OCI-LY3 (cell line): ENCODE data around the gene AHNAK2.

ENCODE experiments used
- H2AFZ ChIP-seq: fragments of 200-600, 300-600 bp; shearing (Covaris generic); 2 replicates; pipeline ENCODE4 v1.6.0; 2014; ENCODE audit warnings: antibody characterized with exemption, low read depth, low read length
- H3K27ac ChIP-seq: fragments of 200-600, 300-600 bp; sonication (generic); 2 replicates; pipeline ENCODE4 v1.5.1; 2014; ENCODE audit warnings: mild to moderate bottlenecking, low read length, moderate library complexity, mixed read lengths
- H3K27me3 ChIP-seq: fragments of 200-600, 300-600 bp; sonication (generic); 2 replicates; pipeline ENCODE4 v1.6.1; 2014; ENCODE audit warnings: low read depth, low read length, mixed read lengths
- H3K36me3 ChIP-seq: fragments of 200-600, 300-600 bp; sonication (generic); replicated peaks from 2 replicates; pipeline ENCODE3; 2014; ENCODE audit warnings: low read depth, low read length, mixed read lengths
- H3K4me1 ChIP-seq: fragments of 300-600, 200-600 bp; sonication (generic); 2 replicates; pipeline ENCODE4 v1.6.1; 2014; ENCODE audit warnings: low read length, mixed read lengths
- H3K4me2 ChIP-seq: fragments of 200-600, 300-600 bp; sonication (generic); 2 replicates; pipeline ENCODE4 v1.6.1; 2014; ENCODE audit warnings: low read length, mixed read lengths
- H3K4me3 ChIP-seq: fragments of 300-600, 200-600 bp; sonication (generic); 2 replicates; pipeline ENCODE4 v1.5.1; 2014; ENCODE audit warnings: antibody characterized with exemption, mild to moderate bottlenecking, low read length, moderate library complexity
- H3K79me2 ChIP-seq: fragments of 300-600, 200-600 bp; shearing (Covaris generic); 2 replicates; pipeline ENCODE4 v1.6.1; 2014; ENCODE audit warnings: mild to moderate bottlenecking, low read length, mixed read lengths
- H3K9ac ChIP-seq: fragments of 300-600, 200-600 bp; shearing (Covaris generic); 2 replicates; pipeline ENCODE4 v1.6.0; 2014; ENCODE audit warnings: mild to moderate bottlenecking, low read length, moderate library complexity
- H3K9me3 ChIP-seq: fragments of 200-600, 300-600 bp; shearing (Covaris generic); 2 replicates; pipeline ENCODE4 v1.6.1; 2014; ENCODE audit warnings: low read length, mixed read lengths; ENCODE audit not compliant: insufficient read depth
- H4K20me1 ChIP-seq: fragments of 200-600, 300-600 bp; sonication (generic); 2 replicates; pipeline ENCODE4 v1.6.1; 2016; ENCODE audit warnings: low read length, mixed read lengths; ENCODE audit not compliant: insufficient read depth
- EZH2phosphoT487 ChIP-seq: fragments of 200-600 bp; shearing (Covaris generic); IDR thresholded peaks from 2 replicates; pipeline ENCODE4 v1.6.1; 2018; ENCODE audit warnings: antibody characterized with exemption, mixed run types, low read depth
- TF ChIP-seq, protein P1 (sequence below): fragments of 200-600, 300-600 bp; sonication (generic); IDR thresholded peaks from 2 replicates; pipeline ENCODE4 v1.5.1; 2014; ENCODE audit warnings: antibody characterized with exemption, low read length, low read depth

AHNAK2 gene

DNA sequence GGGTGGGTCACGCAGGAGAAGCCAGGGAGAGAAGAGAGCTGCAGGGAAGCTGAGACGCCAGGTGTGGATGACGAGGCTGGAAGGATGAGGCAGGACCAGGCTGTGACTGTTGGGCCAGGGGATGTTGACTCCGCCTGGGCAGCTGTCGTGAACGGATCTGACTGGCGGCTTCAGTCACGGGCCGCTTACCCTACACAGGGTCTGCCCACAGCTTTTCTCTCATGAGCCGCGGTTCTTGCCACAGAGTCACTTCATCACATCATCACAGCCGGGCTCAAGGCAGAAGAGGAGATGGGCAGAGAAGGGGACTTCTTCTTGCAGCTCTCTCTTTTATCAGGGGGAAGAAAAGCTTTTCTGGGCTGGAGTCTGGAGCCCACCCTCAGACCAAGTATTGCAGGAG, 15.1 kb upstream of the AHNAK2 start:
- Histone ChIP-seq H3K27me3 (no peaks in the 10 kb centered on the region), H3K27ac (no peak overlapping the region), H3K9me3 (no peaks in the 10 kb centered on the region), H3K9ac (no peak overlapping the region), H3K4me3 (no peak overlapping the region), H3K36me3 (no peaks in the 10 kb centered on the region), H3K4me2 (no peak overlapping the region), H3K4me1 (no peaks in the 10 kb centered on the region), H3K79me2 (no peaks in the 10 kb centered on the region), H4K20me1 (no peaks in the 10 kb centered on the region), H2AFZ (no peak overlapping the region)
- TF ChIP-seq, protein P1, sequence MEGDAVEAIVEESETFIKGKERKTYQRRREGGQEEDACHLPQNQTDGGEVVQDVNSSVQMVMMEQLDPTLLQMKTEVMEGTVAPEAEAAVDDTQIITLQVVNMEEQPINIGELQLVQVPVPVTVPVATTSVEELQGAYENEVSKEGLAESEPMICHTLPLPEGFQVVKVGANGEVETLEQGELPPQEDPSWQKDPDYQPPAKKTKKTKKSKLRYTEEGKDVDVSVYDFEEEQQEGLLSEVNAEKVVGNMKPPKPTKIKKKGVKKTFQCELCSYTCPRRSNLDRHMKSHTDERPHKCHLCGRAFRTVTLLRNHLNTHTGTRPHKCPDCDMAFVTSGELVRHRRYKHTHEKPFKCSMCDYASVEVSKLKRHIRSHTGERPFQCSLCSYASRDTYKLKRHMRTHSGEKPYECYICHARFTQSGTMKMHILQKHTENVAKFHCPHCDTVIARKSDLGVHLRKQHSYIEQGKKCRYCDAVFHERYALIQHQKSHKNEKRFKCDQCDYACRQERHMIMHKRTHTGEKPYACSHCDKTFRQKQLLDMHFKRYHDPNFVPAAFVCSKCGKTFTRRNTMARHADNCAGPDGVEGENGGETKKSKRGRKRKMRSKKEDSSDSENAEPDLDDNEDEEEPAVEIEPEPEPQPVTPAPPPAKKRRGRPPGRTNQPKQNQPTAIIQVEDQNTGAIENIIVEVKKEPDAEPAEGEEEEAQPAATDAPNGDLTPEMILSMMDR: no peak
- TF ChIP-seq EZH2phosphoT487: no peak

DNA sequence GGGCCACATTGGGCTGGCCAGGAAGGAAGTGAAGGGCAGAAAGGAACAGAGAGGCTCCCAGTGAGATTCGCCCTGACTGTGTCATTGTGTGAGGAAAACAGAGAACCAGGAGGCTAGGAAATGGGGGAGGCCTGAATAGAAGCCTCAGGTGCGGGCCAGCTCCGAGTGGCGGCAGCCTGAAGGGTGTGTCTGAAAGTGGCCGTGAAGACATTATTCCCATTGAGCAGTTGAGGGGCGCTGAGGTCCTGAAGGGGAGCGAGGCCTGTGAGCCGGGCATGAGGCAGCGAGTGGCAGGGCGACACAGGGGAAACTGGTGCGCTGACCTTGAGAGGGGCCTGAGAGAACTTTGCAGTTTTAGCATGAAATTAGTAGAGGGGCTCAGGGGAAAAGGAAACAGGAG, 14.3 kb upstream of the AHNAK2 start:
- Histone ChIP-seq H3K4me1 (no peaks in the 10 kb centered on the region), H3K9ac (no peak overlapping the region), H3K27me3 (no peaks in the 10 kb centered on the region), H3K36me3 (no peaks in the 10 kb centered on the region), H3K4me2 (no peak overlapping the region), H2AFZ (no peak overlapping the region), H3K79me2 (no peaks in the 10 kb centered on the region), H3K4me3 (no peak overlapping the region), H4K20me1 (no peaks in the 10 kb centered on the region), H3K9me3 (no peaks in the 10 kb centered on the region), H3K27ac (no peak overlapping the region)
- TF ChIP-seq, protein P1: no peak
- no peak for TF ChIP-seq EZH2phosphoT487

DNA sequence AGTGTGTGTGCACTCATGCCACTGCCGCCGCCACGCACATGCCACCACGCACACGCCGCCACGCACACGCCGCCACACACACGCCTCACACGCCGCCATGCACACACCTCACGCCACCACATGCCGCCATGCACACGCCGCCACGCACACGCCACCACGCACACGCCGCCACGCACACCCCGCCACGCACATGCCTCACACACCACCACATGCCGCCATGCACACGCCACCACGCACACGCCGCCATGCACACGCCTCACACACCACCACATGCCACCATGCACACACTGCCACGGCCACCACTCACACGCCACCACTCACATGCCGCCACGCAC, 13.7 kb upstream of the AHNAK2 start:
- H3K9ac ChIP-seq: no peak overlapping the region

DNA sequence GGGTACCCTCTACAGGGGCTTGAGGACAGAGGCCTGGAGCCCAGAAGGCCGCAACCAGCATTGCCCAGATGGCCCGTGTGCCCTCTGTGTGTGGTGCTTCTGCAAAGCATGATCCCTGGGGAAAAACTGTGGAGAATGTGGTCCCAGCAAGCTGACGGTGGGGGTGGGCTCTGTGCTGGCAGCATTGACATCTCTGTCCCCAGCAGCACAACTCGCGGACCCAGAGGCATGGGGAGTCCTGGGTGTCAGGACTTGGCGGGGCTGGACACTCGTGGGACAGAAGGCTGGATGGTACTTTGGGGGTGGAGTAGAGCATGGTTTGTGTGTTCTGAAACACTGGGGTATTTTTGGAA, 11.8 kb upstream of the AHNAK2 start:
- H3K4me1 ChIP-seq: no peaks in the 10 kb centered on the region
- H3K9ac ChIP-seq: no peak overlapping the region
- no peak overlapping the region for H2AFZ ChIP-seq
- no peak for TF ChIP-seq EZH2phosphoT487
- TF ChIP-seq, protein P1: no peak
- H3K36me3 ChIP-seq: no peaks in the 10 kb centered on the region
- H3K79me2 ChIP-seq: no peaks in the 10 kb centered on the region
- no peaks in the 10 kb centered on the region for H3K9me3 ChIP-seq
- no peaks in the 10 kb centered on the region for H4K20me1 ChIP-seq
- H3K27me3 ChIP-seq: no peaks in the 10 kb centered on the region
- no peak overlapping the region for H3K4me3 ChIP-seq
- no peak overlapping the region for H3K27ac ChIP-seq
- H3K4me2 ChIP-seq: no peak overlapping the region

More for the DNA sequence above, 13.7 kb upstream of the AHNAK2 start:
- no peaks in the 10 kb centered on the region for H3K79me2 ChIP-seq
- no peaks in the 10 kb centered on the region for H3K9me3 ChIP-seq
- H3K4me1 ChIP-seq: no peaks in the 10 kb centered on the region
- H3K36me3 ChIP-seq: no peaks in the 10 kb centered on the region
- no peak overlapping the region for H3K27ac ChIP-seq
- no peak overlapping the region for H3K4me3 ChIP-seq
- H3K27me3 ChIP-seq: no peaks in the 10 kb centered on the region
- H3K4me2 ChIP-seq: no peak overlapping the region
- H4K20me1 ChIP-seq: no peaks in the 10 kb centered on the region
- no peak for TF ChIP-seq EZH2phosphoT487
- TF ChIP-seq, protein P1: no peak
- H2AFZ ChIP-seq: no peak overlapping the region
